HepG2 (cell line): ENCODE data around the gene TMEM129. TPM values are rescaled to one million over a fixed set of nuclear protein-coding genes. Genes with fewer than 3 reads are reported as not detected.

Experiments
- AKNA ChIP-seq: sonication (generic); formaldehyde crosslinking; IDR thresholded peaks from 2 replicates; pipeline ENCODE4 v1.4.0; 2020; ENCODE audit warnings: missing genetic modification reagents, borderline replicate concordance
- ATF7 ChIP-seq, 2 experiments: fragments of 450-650 bp in 1 of 2; sonication (generic) in 1 of 2; formaldehyde crosslinking in 1 of 2; IDR thresholded peaks; 2 replicates each; pipeline versions ENCODE4 v1.4.0 to v1.6.1; 2016 to 2020; ENCODE audit warnings: antibody characterized with exemption in 1 of 2, mild to moderate bottlenecking in 1 of 2, missing genetic modification reagents in 1 of 2
- CHD2 ChIP-seq: IDR thresholded peaks from 2 replicates; pipeline ENCODE4 v1.6.1; 2011; ENCODE audit warnings: low read depth, low read length, improper control_type of control experiment
- FOSL1 ChIP-seq: sonication (generic); formaldehyde crosslinking; IDR thresholded peaks from 2 replicates; pipeline ENCODE4 v1.9.0; 2021; ENCODE audit warnings: missing genetic modification reagents, borderline replicate concordance
- KMT2A ChIP-seq: sonication (generic); formaldehyde crosslinking; IDR thresholded peaks from 2 replicates; pipeline ENCODE4 v1.4.0; 2020; ENCODE audit warnings: missing genetic modification reagents
- MAX ChIP-seq: IDR thresholded peaks from 2 replicates; pipeline ENCODE4 v1.6.1; 2012; ENCODE audit warnings: inconsistent platforms
- NFIC ChIP-seq: IDR thresholded peaks from 2 replicates; pipeline ENCODE4 v1.6.1; 2012; ENCODE audit warnings: mild to moderate bottlenecking, low read length, inconsistent platforms
- ZBTB3 ChIP-seq: sonication (generic); formaldehyde crosslinking; IDR thresholded peaks from 2 replicates; pipeline ENCODE4 v1.4.0; 2020; ENCODE audit warnings: low read depth, mild to moderate bottlenecking, moderate library complexity, missing genetic modification reagents, borderline replicate concordance
- ZFP37 ChIP-seq: sonication (generic); formaldehyde crosslinking; IDR thresholded peaks from 2 replicates; pipeline ENCODE4 v1.4.0; 2020; ENCODE audit warnings: missing genetic modification reagents, borderline replicate concordance
- ZNF256 ChIP-seq: sonication (generic); formaldehyde crosslinking; conservative IDR thresholded peaks from 2 replicates; pipeline ENCODE4 v1.4.0; 2020; ENCODE audit warnings: missing genetic modification reagents
- ZNF644 ChIP-seq: IDR thresholded peaks from 2 replicates; pipeline ENCODE4 v1.6.1; 2016; ENCODE audit warnings: low read depth
- ZNF703 ChIP-seq: sonication (generic); formaldehyde crosslinking; IDR thresholded peaks from 2 replicates; pipeline ENCODE4 v1.5.1; 2020; ENCODE audit warnings: missing genetic modification reagents, mild to moderate bottlenecking, moderate library complexity, borderline replicate concordance
- ZNF776 ChIP-seq: sonication (generic); formaldehyde crosslinking; IDR thresholded peaks from 2 replicates; pipeline ENCODE4 v1.4.0; 2020; ENCODE audit warnings: mild to moderate bottlenecking, missing genetic modification reagents
- ZSCAN21 ChIP-seq: sonication (generic); formaldehyde crosslinking; IDR thresholded peaks from 2 replicates; pipeline ENCODE4 v1.8.0; 2022; ENCODE audit warnings: mild to moderate bottlenecking, missing genetic modification reagents, moderate library complexity, borderline replicate concordance
- polyA plus RNA-seq, 8 experiments: library from polyadenylated mRNA; depleted of rRNA in 3 of 8; stranded (reverse) in 7 of 8; unstranded in 1 of 8; fragments of >200 nt; fragmentation: Illumina TruSeq in 4 of 8; extraction: Trizol in 4 of 8; gene quantifications; 2 replicates each; pipeline versions ENCODE4 v1.2.1 to v1.2.3, GENCODE V29; 2011 to 2016; ENCODE audit warnings: low read depth in 4 of 8, missing spikeins in 1 of 8, mixed read lengths in 1 of 8; ENCODE audit not compliant: insufficient read depth in 1 of 8
- total RNA-seq, 5 experiments: library from RNA; depleted of rRNA; stranded (reverse); fragments of >200 nt; fragmentation: Illumina TruSeq; extraction: Trizol; gene quantifications; 2 replicates each; pipeline ENCODE4 v1.2.3, GENCODE V29; 2016; ENCODE audit warnings: low read depth in 1 of 5
- TF ChIP-seq, protein P1 (sequence below): sonication (generic); formaldehyde crosslinking; IDR thresholded peaks from 2 replicates; pipeline ENCODE4 v1.4.0; 2020; ENCODE audit warnings: missing genetic modification reagents
- TF ChIP-seq, protein P2 (sequence below): sonication (generic); formaldehyde crosslinking; IDR thresholded peaks from 2 replicates; pipeline ENCODE4 v1.4.0; 2020; ENCODE audit warnings: missing genetic modification reagents

Gene TMEM129
- total and polyA plus RNA-seq, 2 of the 13 experiments (the other 11 are each of a cell fraction or from before 2014, with no cell fraction given) = 19.0 to 25.8 TPM

DNA sequence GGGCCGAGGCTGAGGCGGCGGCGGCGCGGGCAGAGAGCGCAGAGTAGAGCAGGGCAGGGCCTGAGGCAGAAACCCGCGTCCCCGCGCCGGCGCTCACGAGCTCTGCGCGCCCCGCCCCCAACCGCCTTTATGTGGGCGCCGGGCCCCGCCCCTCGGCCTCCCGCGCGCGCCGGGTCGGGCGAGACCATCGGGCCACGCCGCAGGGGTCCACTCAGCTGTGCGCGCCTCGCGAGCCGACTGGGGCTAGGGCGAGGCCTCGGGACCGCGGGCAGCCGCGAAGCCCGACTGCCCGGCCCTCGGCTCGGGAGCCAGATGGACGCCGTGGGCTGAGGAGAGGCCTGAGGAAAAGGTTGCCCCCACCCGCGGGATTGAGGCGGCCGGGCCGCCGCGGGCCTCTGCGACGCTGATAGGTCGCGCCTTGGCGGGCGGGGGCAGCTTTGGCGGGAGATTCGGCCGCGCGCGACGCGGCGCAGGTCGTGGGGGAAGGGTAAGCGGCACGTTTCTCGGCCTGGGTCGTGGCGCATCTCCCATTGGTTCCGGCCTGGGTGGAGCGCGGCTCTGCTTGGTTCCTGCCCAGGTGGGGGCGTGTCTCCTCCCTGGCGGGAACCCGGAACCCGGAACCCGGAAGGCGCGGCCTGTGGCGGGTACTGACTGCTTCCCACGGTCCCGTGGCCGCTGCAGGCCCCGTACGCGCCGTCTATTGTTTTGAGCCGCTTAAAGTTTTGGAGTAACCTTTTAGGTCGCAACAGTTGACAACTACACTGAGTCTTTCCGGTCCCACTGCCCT lies 8.7 kb downstream of the TMEM129 start, which contains the start of gene SLBP (continued):
- TF ChIP-seq, protein P1, sequence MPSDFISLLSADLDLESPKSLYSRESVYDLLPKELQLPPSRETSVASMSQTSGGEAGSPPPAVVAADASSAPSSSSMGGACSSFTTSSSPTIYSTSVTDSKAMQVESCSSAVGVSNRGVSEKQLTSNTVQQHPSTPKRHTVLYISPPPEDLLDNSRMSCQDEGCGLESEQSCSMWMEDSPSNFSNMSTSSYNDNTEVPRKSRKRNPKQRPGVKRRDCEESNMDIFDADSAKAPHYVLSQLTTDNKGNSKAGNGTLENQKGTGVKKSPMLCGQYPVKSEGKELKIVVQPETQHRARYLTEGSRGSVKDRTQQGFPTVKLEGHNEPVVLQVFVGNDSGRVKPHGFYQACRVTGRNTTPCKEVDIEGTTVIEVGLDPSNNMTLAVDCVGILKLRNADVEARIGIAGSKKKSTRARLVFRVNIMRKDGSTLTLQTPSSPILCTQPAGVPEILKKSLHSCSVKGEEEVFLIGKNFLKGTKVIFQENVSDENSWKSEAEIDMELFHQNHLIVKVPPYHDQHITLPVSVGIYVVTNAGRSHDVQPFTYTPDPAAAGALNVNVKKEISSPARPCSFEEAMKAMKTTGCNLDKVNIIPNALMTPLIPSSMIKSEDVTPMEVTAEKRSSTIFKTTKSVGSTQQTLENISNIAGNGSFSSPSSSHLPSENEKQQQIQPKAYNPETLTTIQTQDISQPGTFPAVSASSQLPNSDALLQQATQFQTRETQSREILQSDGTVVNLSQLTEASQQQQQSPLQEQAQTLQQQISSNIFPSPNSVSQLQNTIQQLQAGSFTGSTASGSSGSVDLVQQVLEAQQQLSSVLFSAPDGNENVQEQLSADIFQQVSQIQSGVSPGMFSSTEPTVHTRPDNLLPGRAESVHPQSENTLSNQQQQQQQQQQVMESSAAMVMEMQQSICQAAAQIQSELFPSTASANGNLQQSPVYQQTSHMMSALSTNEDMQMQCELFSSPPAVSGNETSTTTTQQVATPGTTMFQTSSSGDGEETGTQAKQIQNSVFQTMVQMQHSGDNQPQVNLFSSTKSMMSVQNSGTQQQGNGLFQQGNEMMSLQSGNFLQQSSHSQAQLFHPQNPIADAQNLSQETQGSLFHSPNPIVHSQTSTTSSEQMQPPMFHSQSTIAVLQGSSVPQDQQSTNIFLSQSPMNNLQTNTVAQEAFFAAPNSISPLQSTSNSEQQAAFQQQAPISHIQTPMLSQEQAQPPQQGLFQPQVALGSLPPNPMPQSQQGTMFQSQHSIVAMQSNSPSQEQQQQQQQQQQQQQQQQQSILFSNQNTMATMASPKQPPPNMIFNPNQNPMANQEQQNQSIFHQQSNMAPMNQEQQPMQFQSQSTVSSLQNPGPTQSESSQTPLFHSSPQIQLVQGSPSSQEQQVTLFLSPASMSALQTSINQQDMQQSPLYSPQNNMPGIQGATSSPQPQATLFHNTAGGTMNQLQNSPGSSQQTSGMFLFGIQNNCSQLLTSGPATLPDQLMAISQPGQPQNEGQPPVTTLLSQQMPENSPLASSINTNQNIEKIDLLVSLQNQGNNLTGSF (CRISPR knock-in tag) = peak; percentile 98
- TF ChIP-seq ZFP37 (CRISPR knock-in tag) (peak; percentile 97; the same call in 1 of the 2 replicates), ZNF776 (CRISPR knock-in tag) (peak; percentile 94; the same call in 1 of the 2 replicates), KMT2A (peak; percentile 81), MAX (peak; percentile 100), ZNF256 (CRISPR knock-in tag) (peak; percentile 99), ATF7 (IDR thresholded peaks at IDR 0.05) (no peak), ATF7 (CRISPR knock-in tag; IDR thresholded peaks at IDR 0.05) (peak; percentile 84), AKNA (peak; percentile 98), ZNF644 (CRISPR knock-in tag) (no peak), FOSL1 (CRISPR knock-in tag) (peak; percentile 59; the same call in 1 of the 2 replicates), NFIC (peak; percentile 40; the same call in 1 of the 2 replicates), ZSCAN21 (CRISPR knock-in tag) (peak; percentile 84), ZBTB3 (CRISPR knock-in tag) (no peak), CHD2 (peak; percentile 69), ZNF703 (CRISPR knock-in tag) (0 out of 2 replicates have a peak, but pooled peaks have one; percentile 89)
- TF ChIP-seq, protein P2, sequence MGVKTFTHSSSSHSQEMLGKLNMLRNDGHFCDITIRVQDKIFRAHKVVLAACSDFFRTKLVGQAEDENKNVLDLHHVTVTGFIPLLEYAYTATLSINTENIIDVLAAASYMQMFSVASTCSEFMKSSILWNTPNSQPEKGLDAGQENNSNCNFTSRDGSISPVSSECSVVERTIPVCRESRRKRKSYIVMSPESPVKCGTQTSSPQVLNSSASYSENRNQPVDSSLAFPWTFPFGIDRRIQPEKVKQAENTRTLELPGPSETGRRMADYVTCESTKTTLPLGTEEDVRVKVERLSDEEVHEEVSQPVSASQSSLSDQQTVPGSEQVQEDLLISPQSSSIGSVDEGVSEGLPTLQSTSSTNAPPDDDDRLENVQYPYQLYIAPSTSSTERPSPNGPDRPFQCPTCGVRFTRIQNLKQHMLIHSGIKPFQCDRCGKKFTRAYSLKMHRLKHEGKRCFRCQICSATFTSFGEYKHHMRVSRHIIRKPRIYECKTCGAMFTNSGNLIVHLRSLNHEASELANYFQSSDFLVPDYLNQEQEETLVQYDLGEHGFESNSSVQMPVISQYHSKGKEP (CRISPR knock-in tag) = 0 out of 2 replicates have a peak, but pooled peaks have one; percentile 90
